Prostate gland (tissue), 2 donors: ENCODE data around the gene PAH. TPM values are rescaled to one million over a fixed set of nuclear protein-coding genes. Genes with fewer than 3 reads are reported as not detected.

ENCODE experiments used
- DNase-seq: peaks from one replicate; pipeline ENCODE4 v3.0.0-alpha.2; 2019; ENCODE audit warnings: low spot score
- H3K27ac ChIP-seq, 2 donors: fragments of 200-600 bp; sonication (generic); 2 replicates each; pipeline ENCODE4 v1.5.1; 2017 to 2019
- H3K27me3 ChIP-seq: fragments of 200-600 bp; sonication (generic); replicated peaks from 2 replicates; pipeline ENCODE4 v1.5.1; 2019; ENCODE audit not compliant: insufficient read depth
- H3K36me3 ChIP-seq, 2 donors: fragments of 200-600 bp; sonication (generic); 1 replicate in 1 of 2; 2 replicates in 1 of 2; pipeline versions ENCODE4 v1.5.1 to v1.8.1; 2017 to 2019
- H3K4me1 ChIP-seq: fragments of 200-600 bp; sonication (generic); replicated peaks from 2 replicates; pipeline ENCODE4 v1.5.1; 2019
- H3K4me3 ChIP-seq, 2 donors: fragments of 200-600 bp; sonication (generic); 2 replicates each; pipeline ENCODE4 v1.5.1; 2017 to 2019
- H3K9me3 ChIP-seq: fragments of 200-600 bp; sonication (generic); 2 replicates; pipeline ENCODE4 v1.5.1; 2017
- POLR2A ChIP-seq: fragments of 450-650 bp; IDR thresholded peaks from one replicate; pipeline ENCODE4 v1.6.1; 2016; ENCODE audit warnings: antibody characterized with exemption, mild to moderate bottlenecking
- POLR2AphosphoS5 ChIP-seq: sonication (generic); formaldehyde crosslinking; IDR thresholded peaks from one replicate; pipeline ENCODE4 v1.6.1; 2017; ENCODE audit warnings: antibody characterized with exemption
- WGBS: methylation state at CpG from one replicate; pipeline ENCODE4 v1.1.5; 2018; 5-methylcytosine and 5-hydroxymethylcytosine counted together
- intact Hi-C: fragments of 100-400 bp; cut with DNase I; formaldehyde crosslinking; loops from one replicate; pipeline ENCODE4 v1.14.2; 2022
- total RNA-seq, 2 donors: library from RNA; depleted of rRNA; stranded (reverse); fragments of >200 nt; gene quantifications; one replicate each; pipeline ENCODE4 v1.1.0, GENCODE V29; 2016
- TF ChIP-seq, protein P1 (sequence below), 4 experiments: fragments of 200-600 bp in 2 of 4; fragments of 450-650 bp in 2 of 4; sonication (generic) in 2 of 4; IDR thresholded peaks; 1 replicate in 3 of 4; 2 replicates in 1 of 4; pipeline ENCODE4 v1.5.1; 2016 to 2019; ENCODE audit warnings: antibody characterized with exemption in 4 of 4, mild to moderate bottlenecking in 2 of 4, moderate library complexity in 2 of 4

Gene PAH
- total RNA-seq, 2 donors from 2014 or later, result 0.36 to 4.1 TPM

DNA sequence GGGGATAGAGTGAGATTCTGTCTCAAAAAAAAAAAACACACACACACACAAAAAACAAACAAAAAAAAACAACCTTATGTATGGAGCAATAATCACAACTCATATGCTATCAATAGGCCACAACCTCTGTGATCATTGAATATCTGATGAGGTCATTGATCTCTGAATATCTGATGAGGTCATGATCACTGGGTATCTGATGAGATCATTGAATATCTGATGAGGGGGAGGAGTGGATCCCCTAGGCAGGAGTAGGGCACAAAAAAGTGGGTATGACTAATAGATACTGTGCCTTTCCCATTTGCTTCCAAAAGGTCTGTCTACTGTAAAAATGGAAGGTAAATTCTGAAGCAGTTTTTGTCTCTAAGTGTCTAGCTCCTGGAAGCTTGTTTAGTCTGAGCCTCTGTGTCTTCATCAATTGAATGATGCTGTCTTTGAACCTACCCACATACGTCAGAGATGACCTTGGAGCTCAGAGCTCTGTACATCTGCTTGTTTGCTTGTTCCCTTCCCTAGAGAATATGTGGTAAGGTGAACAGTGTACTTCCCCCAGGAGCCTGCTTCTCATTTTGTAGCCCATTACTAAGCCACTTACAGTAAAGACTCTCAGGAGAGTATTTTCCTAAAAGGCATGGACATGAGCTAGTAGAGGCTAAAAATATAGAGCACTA lies 13.6 kb downstream of the PAH start:
- H3K4me3 ChIP-seq, result no peak overlapping the region
- intact Hi-C loops, result no loop called here
- DNase-seq, result no peak
- 72% methylated on average over 1 of the region's 1 CpG for WGBS
- no peaks in the 10 kb centered on the region for H3K27me3 ChIP-seq
- H3K36me3 ChIP-seq, result no peaks in the 10 kb centered on the region
- no peak overlapping the region for H3K27ac ChIP-seq
- no peaks in the 10 kb centered on the region for H3K4me1 ChIP-seq
- H3K9me3 ChIP-seq, result no peaks in the 10 kb centered on the region
- no peak for TF ChIP-seq POLR2AphosphoS5
- TF ChIP-seq POLR2A, result no peak
- TF ChIP-seq, protein P1, sequence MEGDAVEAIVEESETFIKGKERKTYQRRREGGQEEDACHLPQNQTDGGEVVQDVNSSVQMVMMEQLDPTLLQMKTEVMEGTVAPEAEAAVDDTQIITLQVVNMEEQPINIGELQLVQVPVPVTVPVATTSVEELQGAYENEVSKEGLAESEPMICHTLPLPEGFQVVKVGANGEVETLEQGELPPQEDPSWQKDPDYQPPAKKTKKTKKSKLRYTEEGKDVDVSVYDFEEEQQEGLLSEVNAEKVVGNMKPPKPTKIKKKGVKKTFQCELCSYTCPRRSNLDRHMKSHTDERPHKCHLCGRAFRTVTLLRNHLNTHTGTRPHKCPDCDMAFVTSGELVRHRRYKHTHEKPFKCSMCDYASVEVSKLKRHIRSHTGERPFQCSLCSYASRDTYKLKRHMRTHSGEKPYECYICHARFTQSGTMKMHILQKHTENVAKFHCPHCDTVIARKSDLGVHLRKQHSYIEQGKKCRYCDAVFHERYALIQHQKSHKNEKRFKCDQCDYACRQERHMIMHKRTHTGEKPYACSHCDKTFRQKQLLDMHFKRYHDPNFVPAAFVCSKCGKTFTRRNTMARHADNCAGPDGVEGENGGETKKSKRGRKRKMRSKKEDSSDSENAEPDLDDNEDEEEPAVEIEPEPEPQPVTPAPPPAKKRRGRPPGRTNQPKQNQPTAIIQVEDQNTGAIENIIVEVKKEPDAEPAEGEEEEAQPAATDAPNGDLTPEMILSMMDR (IDR thresholded peaks at IDR 0.05), result no peak

DNA sequence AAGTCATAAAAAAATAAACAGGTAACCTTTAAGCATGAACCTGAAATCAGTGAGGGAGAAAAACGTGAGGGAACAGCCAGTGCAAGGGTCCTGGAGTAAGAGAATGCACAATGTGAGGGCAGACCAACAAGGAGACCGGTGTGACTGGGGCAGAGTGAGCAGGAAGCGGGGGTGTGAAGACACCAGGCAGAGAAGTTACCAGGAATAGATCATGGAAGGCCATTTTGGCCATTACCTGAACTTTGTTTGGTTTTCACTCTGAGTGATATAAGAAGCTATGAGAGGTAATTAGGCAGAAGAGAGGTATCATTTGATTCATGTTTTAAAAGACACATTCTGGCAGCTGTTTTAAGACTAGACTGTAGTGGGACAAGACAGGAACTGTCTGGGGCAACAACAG lies 15.0 kb downstream of the PAH start:
- no peak for DNase-seq
- Histone ChIP-seq H3K36me3 (no peaks in the 10 kb centered on the region), H3K4me3 (no peak overlapping the region), H3K4me1 (no peaks in the 10 kb centered on the region), H3K27me3 (no peaks in the 10 kb centered on the region), H3K27ac (no peak overlapping the region), H3K9me3 (no peaks in the 10 kb centered on the region)
- intact Hi-C loops, result no loop called here
- WGBS, result 49% methylated on average over 3 of the region's 3 CpGs
- TF ChIP-seq POLR2A (no peak), POLR2AphosphoS5 (no peak)
- TF ChIP-seq, protein P1 (IDR thresholded peaks at IDR 0.05), result no peak

GRCh38 chr12:102900389-102900788 lies 16.7 kb downstream of the PAH start:
- H3K4me1 ChIP-seq, result no peaks in the 10 kb centered on the region
- WGBS, result 79% methylated on average over 2 of the region's 2 CpGs
- intact Hi-C loops, result no loop called here

DNA sequence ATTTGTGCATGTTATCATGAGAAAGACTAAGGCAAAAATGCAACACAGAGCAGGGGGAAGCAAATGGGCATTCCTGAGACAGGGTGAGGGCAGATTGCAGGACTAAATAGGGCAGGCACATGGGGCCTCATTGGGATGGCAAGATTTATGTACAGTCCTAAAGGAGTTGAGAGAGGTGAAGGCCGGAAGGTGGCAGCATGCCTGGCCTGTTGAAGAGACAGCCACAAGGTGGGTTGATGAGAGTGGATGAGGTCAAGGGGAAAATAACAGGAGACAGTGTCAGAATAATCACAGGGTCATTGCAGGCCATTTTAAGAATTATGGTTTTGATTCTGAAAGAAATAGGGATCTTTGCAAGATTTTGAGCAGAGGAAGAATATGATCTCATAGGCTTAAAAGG lies 21.0 kb downstream of the PAH start:
- no peak overlapping the region for H3K4me3 ChIP-seq
- no peaks in the 10 kb centered on the region for H3K27me3 ChIP-seq
- no peak overlapping the region for H3K27ac ChIP-seq
- H3K4me1 ChIP-seq, result no peaks in the 10 kb centered on the region
- H3K36me3 ChIP-seq, result no peaks in the 10 kb centered on the region
- DNase-seq, result no peak
- no peaks in the 10 kb centered on the region for H3K9me3 ChIP-seq
- intact Hi-C loops, result no loop called here
- 72% methylated on average over 1 of the region's 1 CpG for WGBS
- TF ChIP-seq, protein P1 (IDR thresholded peaks at IDR 0.05), result no peak
- no peak for TF ChIP-seq POLR2A

More at GRCh38 chr12:102900389-102900788, 16.7 kb downstream of the PAH start:
- Histone ChIP-seq H3K36me3 (no peaks in the 10 kb centered on the region), H3K4me3 (no peak overlapping the region), H3K27ac (no peak overlapping the region), H3K9me3 (no peaks in the 10 kb centered on the region), H3K27me3 (no peaks in the 10 kb centered on the region)
- TF ChIP-seq, protein P1 (IDR thresholded peaks at IDR 0.05), result no peak
- TF ChIP-seq POLR2AphosphoS5 (no peak), POLR2A (no peak)
- DNase-seq, result no peak

GRCh38 chr12:102891756-102892155 lies 25.3 kb downstream of the PAH start:
- Histone ChIP-seq H3K27ac (no peak overlapping the region), H3K36me3 (no peaks in the 10 kb centered on the region), H3K9me3 (no peaks in the 10 kb centered on the region), H3K4me1 (no peaks in the 10 kb centered on the region), H3K4me3 (no peak overlapping the region), H3K27me3 (no peaks in the 10 kb centered on the region)
- intact Hi-C loops, result no loop called here
- no peak for TF ChIP-seq POLR2A
- TF ChIP-seq POLR2AphosphoS5, result no peak
- TF ChIP-seq, protein P1 (IDR thresholded peaks at IDR 0.05), result no peak
- 80% methylated on average over 2 of the region's 2 CpGs for WGBS
- DNase-seq, result no peak
